MM.1S (cell line): ENCODE results near the gene SGMS1.

Experiments
- DNase-seq: peaks from one replicate; pipeline ENCODE4 v3.0.0-alpha.2; 2015
- H2AFZ ChIP-seq: fragments of 300-600 bp; sonication (generic); 2 replicates; pipeline ENCODE4 v1.6.0; 2016; ENCODE audit warnings: antibody characterized with exemption, low read length
- H3F3A ChIP-seq: fragments of 300-600 bp; sonication (generic); 2 replicates; pipeline ENCODE4 v1.6.1; 2016; ENCODE audit warnings: mild to moderate bottlenecking, antibody characterized with exemption, low read length, moderate library complexity, mixed read lengths; ENCODE audit not compliant: insufficient read depth
- H3K27ac ChIP-seq: fragments of 300-600 bp; sonication (generic); 2 replicates; pipeline ENCODE4 v1.5.1; 2016; ENCODE audit warnings: mild to moderate bottlenecking, low read length
- H3K27me3 ChIP-seq: fragments of 300-600 bp; sonication (generic); replicated peaks from 2 replicates; pipeline ENCODE4 v1.6.0; 2016; ENCODE audit warnings: low read length; ENCODE audit not compliant: insufficient read depth
- H3K36me3 ChIP-seq: fragments of 300-600 bp; sonication (generic); replicated peaks from 2 replicates; pipeline ENCODE4 v1.6.1; 2016; ENCODE audit warnings: mild to moderate bottlenecking, low read length, mixed read lengths; ENCODE audit not compliant: insufficient read depth
- H3K4me1 ChIP-seq: fragments of 300-600 bp; sonication (generic); 2 replicates; pipeline ENCODE4 v1.6.1; 2016; ENCODE audit warnings: low read length, mixed read lengths
- H3K4me2 ChIP-seq: fragments of 300-600 bp; sonication (generic); 2 replicates; pipeline ENCODE4 v1.6.0; 2016; ENCODE audit warnings: low read depth, low read length
- H3K4me3 ChIP-seq: fragments of 300-600 bp; sonication (generic); 2 replicates; pipeline ENCODE4 v1.5.1; 2016; ENCODE audit warnings: low read length, mixed read lengths
- H3K79me2 ChIP-seq: fragments of 300-600 bp; sonication (generic); 2 replicates; pipeline ENCODE4 v1.6.1; 2016; ENCODE audit warnings: mixed run types, low read length, mixed read lengths
- H3K9ac ChIP-seq: fragments of 300-600 bp; sonication (generic); 2 replicates; pipeline ENCODE4 v1.6.1; 2016; ENCODE audit warnings: low read length, mixed read lengths
- H3K9me2 ChIP-seq: fragments of 300-600 bp; sonication (generic); replicated peaks from 2 replicates; pipeline ENCODE4 v1.6.1; 2016; ENCODE audit warnings: mild to moderate bottlenecking, low read length, mixed read lengths; ENCODE audit not compliant: insufficient read depth
- H3K9me3 ChIP-seq: fragments of 300-600 bp; sonication (generic); replicated peaks from 2 replicates; pipeline ENCODE4 v1.6.1; 2016; ENCODE audit warnings: mild to moderate bottlenecking, low read length, mixed read lengths; ENCODE audit not compliant: insufficient read depth
- H4K20me1 ChIP-seq: fragments of 300-600 bp; sonication (generic); 2 replicates; pipeline ENCODE4 v1.6.1; 2016; ENCODE audit warnings: mild to moderate bottlenecking, low read length, moderate library complexity, mixed read lengths; ENCODE audit not compliant: insufficient read depth
- EZH2 ChIP-seq: fragments of 300-600 bp; sonication (generic); optimal IDR thresholded peaks from 2 replicates; pipeline ENCODE3; 2017; ENCODE audit warnings: low read depth, mild to moderate bottlenecking, antibody characterized with exemption, low read length, mixed read lengths
- EZH2phosphoT487 ChIP-seq: fragments of 300-600 bp; sonication (generic); IDR thresholded peaks from 2 replicates; pipeline ENCODE4 v1.6.1; 2018; ENCODE audit warnings: antibody characterized with exemption, low read length
- TF ChIP-seq, protein P1 (sequence below): fragments of 300-600 bp; sonication (generic); IDR thresholded peaks from 2 replicates; pipeline ENCODE4 v1.5.1; 2016; ENCODE audit warnings: antibody characterized with exemption, low read length, mixed read lengths

Gene SGMS1

DNA sequence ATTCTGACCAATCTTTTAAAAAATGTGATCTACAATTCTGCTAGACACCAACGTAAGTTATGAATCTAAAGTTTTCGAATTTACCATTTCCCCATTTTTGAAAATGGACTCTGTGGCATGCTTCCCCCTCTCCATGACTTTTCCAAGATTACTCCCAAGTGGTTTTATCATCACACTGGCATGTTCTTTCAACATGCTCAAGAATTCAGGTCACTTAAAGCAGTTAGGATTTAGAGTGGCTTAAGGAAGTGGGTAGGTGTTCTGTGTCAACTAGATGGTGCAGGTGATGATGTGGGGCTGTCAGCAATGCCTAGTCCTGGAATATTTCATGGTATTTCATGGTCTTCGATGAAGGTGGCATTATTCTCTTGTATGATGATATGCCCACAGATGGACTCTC lies 208.5 kb downstream of the SGMS1 start:
- Histone ChIP-seq H3K4me1 (no peaks in the 10 kb centered on the region), H3K4me3 (no peak overlapping the region), H3K27me3 (no peaks in the 10 kb centered on the region), H3K9me3 (no peaks in the 10 kb centered on the region), H3K27ac (no peak overlapping the region), H3K9ac (no peak overlapping the region), H3K4me2 (no peak overlapping the region), H3F3A (no peaks in the 10 kb centered on the region), H3K79me2 (no peaks in the 10 kb centered on the region), H3K9me2 (no peaks in the 10 kb centered on the region), H3K36me3 (no peaks in the 10 kb centered on the region), H2AFZ (no peak overlapping the region), H4K20me1 (no peaks in the 10 kb centered on the region)
- DNase-seq: no peak
- TF ChIP-seq EZH2 (no peak), EZH2phosphoT487 (no peak)
- TF ChIP-seq, protein P1, sequence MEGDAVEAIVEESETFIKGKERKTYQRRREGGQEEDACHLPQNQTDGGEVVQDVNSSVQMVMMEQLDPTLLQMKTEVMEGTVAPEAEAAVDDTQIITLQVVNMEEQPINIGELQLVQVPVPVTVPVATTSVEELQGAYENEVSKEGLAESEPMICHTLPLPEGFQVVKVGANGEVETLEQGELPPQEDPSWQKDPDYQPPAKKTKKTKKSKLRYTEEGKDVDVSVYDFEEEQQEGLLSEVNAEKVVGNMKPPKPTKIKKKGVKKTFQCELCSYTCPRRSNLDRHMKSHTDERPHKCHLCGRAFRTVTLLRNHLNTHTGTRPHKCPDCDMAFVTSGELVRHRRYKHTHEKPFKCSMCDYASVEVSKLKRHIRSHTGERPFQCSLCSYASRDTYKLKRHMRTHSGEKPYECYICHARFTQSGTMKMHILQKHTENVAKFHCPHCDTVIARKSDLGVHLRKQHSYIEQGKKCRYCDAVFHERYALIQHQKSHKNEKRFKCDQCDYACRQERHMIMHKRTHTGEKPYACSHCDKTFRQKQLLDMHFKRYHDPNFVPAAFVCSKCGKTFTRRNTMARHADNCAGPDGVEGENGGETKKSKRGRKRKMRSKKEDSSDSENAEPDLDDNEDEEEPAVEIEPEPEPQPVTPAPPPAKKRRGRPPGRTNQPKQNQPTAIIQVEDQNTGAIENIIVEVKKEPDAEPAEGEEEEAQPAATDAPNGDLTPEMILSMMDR: no peak

DNA sequence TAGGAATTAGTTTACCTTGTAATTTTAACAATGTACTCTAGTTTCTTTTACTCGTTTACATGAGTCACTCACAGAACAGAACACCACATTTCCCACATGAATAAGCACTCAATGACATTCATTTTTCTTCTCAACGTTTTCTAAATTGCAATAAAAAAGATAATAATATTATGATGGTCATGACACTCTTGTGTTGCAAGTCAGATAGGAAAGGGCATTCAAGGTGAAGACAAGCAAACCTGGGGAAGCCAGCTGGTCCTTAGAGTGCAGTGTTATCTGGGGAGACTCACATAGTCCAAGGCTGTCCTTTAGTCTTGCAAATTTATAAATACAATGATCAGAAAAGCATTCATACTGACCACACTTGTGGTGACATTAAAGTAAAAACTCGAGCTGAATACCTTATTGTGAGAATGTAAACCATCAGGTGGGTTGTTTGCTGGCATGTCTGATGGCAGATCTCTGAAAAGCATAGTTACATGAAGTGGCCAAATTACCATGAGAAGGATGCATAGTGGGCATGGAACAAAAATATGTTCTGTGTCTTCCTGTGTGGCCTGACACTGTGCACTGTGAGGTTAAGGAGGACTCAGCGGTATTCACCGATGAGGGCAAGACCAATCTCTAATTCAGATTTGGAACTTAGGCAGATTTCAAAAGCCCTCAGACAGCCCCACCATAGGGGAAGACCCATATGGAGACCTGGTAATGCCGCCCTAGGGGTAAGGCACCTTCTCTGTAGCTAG lies 213.5 kb downstream of the SGMS1 start:
- H2AFZ ChIP-seq: no peak overlapping the region
- H3K36me3 ChIP-seq: no peaks in the 10 kb centered on the region
- no peaks in the 10 kb centered on the region for H3K79me2 ChIP-seq
- H3K9ac ChIP-seq: no peak overlapping the region
- H3F3A ChIP-seq: no peaks in the 10 kb centered on the region
- DNase-seq: no peak
- no peaks in the 10 kb centered on the region for H4K20me1 ChIP-seq
- no peaks in the 10 kb centered on the region for H3K9me2 ChIP-seq
- H3K27me3 ChIP-seq: no peaks in the 10 kb centered on the region
- no peak overlapping the region for H3K4me3 ChIP-seq
- H3K9me3 ChIP-seq: no peaks in the 10 kb centered on the region
- H3K27ac ChIP-seq: no peak overlapping the region
- H3K4me1 ChIP-seq: no peaks in the 10 kb centered on the region; the same call in 1 of the 2 replicates
- H3K4me2 ChIP-seq: no peak overlapping the region
- TF ChIP-seq EZH2phosphoT487 (no peak), EZH2 (no peak)
- TF ChIP-seq, protein P1: no peak

DNA sequence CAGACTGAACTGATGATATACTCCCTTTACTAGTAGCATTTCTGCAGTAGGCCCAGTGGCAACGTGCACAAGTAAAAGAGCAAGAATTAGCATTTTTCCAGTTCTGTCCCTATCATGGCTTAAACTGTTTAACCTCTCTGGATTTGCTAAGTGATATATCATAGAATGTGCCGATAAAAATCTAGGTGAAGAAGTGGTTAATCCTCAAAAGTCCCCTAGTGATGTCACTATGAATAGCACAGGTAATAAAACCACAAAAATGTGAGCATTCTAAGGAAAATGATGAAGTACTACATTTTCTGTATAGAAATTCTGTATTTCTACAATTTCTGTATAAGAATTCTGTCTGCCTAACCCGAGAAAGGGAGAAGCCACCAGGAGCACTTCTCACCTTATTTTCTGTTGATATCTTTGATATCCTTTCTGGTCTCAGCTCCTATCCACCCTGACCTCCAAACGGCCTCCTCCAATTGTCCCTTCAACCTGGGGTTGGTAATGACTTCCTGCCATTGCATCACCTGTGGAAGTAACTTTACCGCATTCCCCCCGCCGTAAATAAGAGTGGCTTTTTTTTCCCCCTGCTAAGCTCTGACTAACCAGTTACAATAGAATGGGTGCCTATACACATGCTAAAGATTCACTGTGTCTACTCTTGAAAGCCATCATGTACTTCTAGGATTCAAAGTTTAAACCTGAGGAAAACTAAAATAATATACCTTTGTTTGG lies 216.5 kb downstream of the SGMS1 start:
- Histone ChIP-seq H3K36me3 (no peaks in the 10 kb centered on the region), H3F3A (no peaks in the 10 kb centered on the region), H2AFZ (no peak overlapping the region), H3K9me3 (no peaks in the 10 kb centered on the region), H4K20me1 (no peaks in the 10 kb centered on the region), H3K27ac (no peak overlapping the region), H3K4me1 (no peaks in the 10 kb centered on the region; the same call in 1 of the 2 replicates), H3K4me3 (no peak overlapping the region), H3K79me2 (no peaks in the 10 kb centered on the region), H3K27me3 (no peaks in the 10 kb centered on the region), H3K9ac (no peak overlapping the region), H3K4me2 (no peak overlapping the region), H3K9me2 (no peaks in the 10 kb centered on the region)
- no peak for TF ChIP-seq EZH2phosphoT487
- TF ChIP-seq, protein P1: no peak
- no peak for TF ChIP-seq EZH2
- DNase-seq: no peak
